Right lobe of liver (tissue), 6 donors: Measurements from ENCODE around the gene HIVEP2. TPM values are rescaled to one million over a fixed set of nuclear protein-coding genes. Genes with fewer than 3 reads are reported as not detected.

ENCODE experiments used
- ATAC-seq, 4 donors: fragments of 200-7000 bp; cut with Tn5 transposase; one replicate each; pipeline ENCODE4 v1.9.1; 2020; ENCODE audit warnings: mild to moderate bottlenecking in 4 of 4, moderate library complexity in 4 of 4
- DNase-seq, 3 donors: peaks; one replicate each; pipeline ENCODE4 v3.0.0-alpha.2; 2020
- H3K27ac ChIP-seq, 3 donors: fragments of 200-600 bp; one replicate each; pipeline ENCODE4 v1.8.0; 2022
- H3K27me3 ChIP-seq, 2 donors: fragments of 200-600 bp; one replicate each; pipeline ENCODE4 v1.8.0; 2022
- H3K36me3 ChIP-seq, 4 donors: fragments of 200-600 bp; sonication (generic) in 1 of 4; one replicate each; pipeline versions ENCODE4 v1.5.1 to v1.8.0; 2017 to 2022; ENCODE audit warnings: control low read depth in 1 of 4
- H3K4me1 ChIP-seq, 4 donors: fragments of 200-600 bp; sonication (generic) in 1 of 4; one replicate each; pipeline versions ENCODE4 v1.5.1 to v1.8.0; 2017 to 2022; ENCODE audit warnings: control low read depth in 1 of 4
- H3K4me3 ChIP-seq, 3 donors: fragments of 200-600 bp; one replicate each; pipeline ENCODE4 v1.8.0; 2022
- H3K9me3 ChIP-seq, 4 donors: fragments of 200-600 bp; sonication (generic) in 1 of 4; one replicate each; pipeline versions ENCODE4 v1.5.1 to v1.8.0; 2017 to 2022; ENCODE audit warnings: control low read depth in 1 of 4
- CTCF ChIP-seq, 4 donors: fragments of 200-600 bp in 3 of 4; fragments of 450-650 bp in 1 of 4; IDR thresholded peaks; one replicate each; pipeline versions ENCODE4 v1.5.1 to v1.8.0; 2016 to 2022; ENCODE audit warnings: antibody characterized with exemption in 4 of 4, mild to moderate bottlenecking in 2 of 4
- POLR2A ChIP-seq: fragments of 450-650 bp; IDR thresholded peaks from one replicate; pipeline ENCODE4 v1.6.1; 2017; ENCODE audit warnings: antibody characterized with exemption, mild to moderate bottlenecking
- WGBS: methylation state at CpG from one replicate; pipeline ENCODE4 v1.1.6; 2018; ENCODE audit warnings: low coverage, low lambda C conversion rate; ENCODE audit not compliant: insufficient coverage; ENCODE audit errors: missing lambda C conversion rate; 5-methylcytosine and 5-hydroxymethylcytosine counted together
- intact Hi-C, 2 donors: fragments of 100-400 bp; cut with DNase I; formaldehyde crosslinking; loops; one replicate each; pipeline versions ENCODE4 v1.11.2 to v1.14.1; 2022
- total RNA-seq, 6 experiments: library from RNA; depleted of rRNA in 2 of 6; stranded (reverse); fragments of >200 nt in 2 of 6; fragmentation: NEBNext Ultra II Directional in 3 of 6; extraction: Animal tissue kit (Norgen Biotek cat#: 25700) in 3 of 6; gene quantifications; one replicate each; pipeline versions ENCODE4 v1.1.0 to v1.2.4, GENCODE V29; 2016 to 2023
- donor health status: DM: no; HTN: yes; CAD: no.
- donor health status: DM: no; HTN: no; CAD: no.
- donor health status: DM: no; HTN: no; CAD: no.
- donor health status: DM: no; HTN: yes; CAD: no.
- donor health status: DM: no; HTN: yes; CAD: no.

The HIVEP2 gene
- total RNA-seq, 6 experiments from 2014 or later: 3.0 to 8.9 (median 5.1) TPM

- Histone ChIP-seq H3K4me1 (peaks cover 0 to 10% (median 0%) of the 10 kb centered on the region in 4 donors), H3K27ac (no peak overlapping the region), H3K36me3 (no peaks in the 10 kb centered on the region), H3K9me3 (no peaks in the 10 kb centered on the region), H3K27me3 (no peaks in the 10 kb centered on the region), H3K4me3 (no peak overlapping the region)
- ATAC-seq: peak; percentile 76 to 84 (median 79)
- 75% methylated on average over 5 of the region's 5 CpGs for WGBS
- no peak for DNase-seq
- intact Hi-C loops: no loop called here
- TF ChIP-seq CTCF (IDR thresholded peaks at IDR 0.05): peak in 1 of 4 donors; percentile 7
- no peak for TF ChIP-seq POLR2A
Measured at GRCh38 chr6:142953373-142954273, 8.6 kb upstream of the HIVEP2 start.

GRCh38 chr6:142952614-142953013 lies 7.6 kb upstream of the HIVEP2 start:
- H3K27ac ChIP-seq: no peak overlapping the region
- intact Hi-C loops: no loop called here
- no peaks in the 10 kb centered on the region for H3K27me3 ChIP-seq
- DNase-seq: no peak
- peaks cover 0 to 10% (median 0%) of the 10 kb centered on the region in 4 donors for H3K4me1 ChIP-seq
- H3K36me3 ChIP-seq: no peaks in the 10 kb centered on the region
- H3K4me3 ChIP-seq: no peak overlapping the region
- H3K9me3 ChIP-seq: no peaks in the 10 kb centered on the region
- no peak for TF ChIP-seq CTCF (IDR thresholded peaks at IDR 0.05)
- TF ChIP-seq POLR2A: no peak
- no peak for ATAC-seq
- WGBS: 84% methylated on average over 3 of the region's 3 CpGs

GRCh38 chr6:142950291-142950690 lies 5.3 kb upstream of the HIVEP2 start:
- no peak for TF ChIP-seq CTCF (IDR thresholded peaks at IDR 0.05)
- TF ChIP-seq POLR2A: no peak
- intact Hi-C loops: no loop called here
- Histone ChIP-seq H3K27ac (no peak overlapping the region), H3K4me1 (peaks cover 0 to 10% (median 0%) of the 10 kb centered on the region in 4 donors), H3K27me3 (no peaks in the 10 kb centered on the region), H3K4me3 (no peak overlapping the region), H3K9me3 (no peaks in the 10 kb centered on the region), H3K36me3 (no peaks in the 10 kb centered on the region)
- no peak for DNase-seq
- WGBS: 77% methylated on average over 1 of the region's 1 CpG
- ATAC-seq: no peak

GRCh38 chr6:142947714-142948480 lies 2.9 kb upstream of the HIVEP2 start:
- Histone ChIP-seq H3K4me3 (peak overlapping the region; percentile 82 to 87 (median 84)), H3K27me3 (no peaks in the 10 kb centered on the region), H3K27ac (peak overlapping the region; percentile 99 to 100 (median 99)), H3K9me3 (no peaks in the 10 kb centered on the region), H3K4me1 (peaks cover 0 to 11% (median 5%) of the 10 kb centered on the region in 4 donors), H3K36me3 (no peaks in the 10 kb centered on the region)
- WGBS: 7% methylated on average over 12 of the region's 12 CpGs
- TF ChIP-seq POLR2A (no peak), CTCF (IDR thresholded peaks at IDR 0.05) (no peak)
- intact Hi-C loops: no loop called here
- DNase-seq (no peak), ATAC-seq (no peak)
